Endothelial cell of umbilical vein (primary cell): ENCODE results near the gene AHI1.

Experiments
- CTCF ChIP-seq, 2 donors: IDR thresholded peaks; 1 replicate in 1 of 2; 2 replicates in 1 of 2; pipeline ENCODE4 v1.5.1; 2011; ENCODE audit warnings: low read length in 2 of 2, mild to moderate bottlenecking in 2 of 2, moderate library complexity in 2 of 2, control low read depth in 1 of 2, inconsistent platforms in 1 of 2, low read depth in 1 of 2; ENCODE audit not compliant: insufficient read depth in 1 of 2; ENCODE audit errors: extremely low read depth in 1 of 2
- EZH2 ChIP-seq: IDR thresholded peaks from 2 replicates; pipeline ENCODE4 v1.6.1; 2012; ENCODE audit warnings: borderline replicate concordance, low read depth, mild to moderate bottlenecking, moderate library complexity, low read length, inconsistent platforms; ENCODE audit not compliant: severe bottlenecking
- GATA2 ChIP-seq: IDR thresholded peaks from 2 replicates; pipeline ENCODE4 v1.7.0; 2011; ENCODE audit warnings: low read depth, mild to moderate bottlenecking, moderate library complexity, mixed read lengths, low read length; ENCODE audit not compliant: insufficient read length, insufficient read depth
- MAX ChIP-seq: IDR thresholded peaks from 2 replicates; pipeline ENCODE4 v1.6.1; 2011; ENCODE audit not compliant: insufficient read depth, insufficient read length
- MYC ChIP-seq: IDR thresholded peaks from one replicate; pipeline ENCODE4 v1.6.1; 2011; ENCODE audit warnings: mild to moderate bottlenecking, low read depth, low read length
- POLR2A ChIP-seq: IDR thresholded peaks from 2 replicates; pipeline ENCODE4 v1.6.1; 2012; ENCODE audit warnings: low read depth, mild to moderate bottlenecking, control low read depth, low read length
- POLR2AphosphoS5 ChIP-seq: IDR thresholded peaks from 2 replicates; pipeline ENCODE4 v1.6.1; 2012; ENCODE audit warnings: low read depth, mild to moderate bottlenecking, control low read depth, low read length, moderate library complexity; ENCODE audit not compliant: insufficient read depth

GRCh38 chr6:135418040-135418760, 79.3 kb downstream of the AHI1 start:
- TF ChIP-seq CTCF (IDR thresholded peaks at IDR 0.05; ENCODE audit: extremely low read depth in 1 of 2, insufficient read depth in 1 of 2, low read depth in 1 of 2, low read length in 2 of 2) (no peak), MYC (no peak), MAX (no peak), POLR2A (no peak), EZH2 (no peak), GATA2 (no peak), POLR2AphosphoS5 (no peak)
